ENCODE results near the gene CA5A.
"Not testable (repeated sequence)": the region's sequence is repeated elsewhere in the genome, so short reads cannot be mapped to it uniquely, and the experiment has no call there.

DNA sequence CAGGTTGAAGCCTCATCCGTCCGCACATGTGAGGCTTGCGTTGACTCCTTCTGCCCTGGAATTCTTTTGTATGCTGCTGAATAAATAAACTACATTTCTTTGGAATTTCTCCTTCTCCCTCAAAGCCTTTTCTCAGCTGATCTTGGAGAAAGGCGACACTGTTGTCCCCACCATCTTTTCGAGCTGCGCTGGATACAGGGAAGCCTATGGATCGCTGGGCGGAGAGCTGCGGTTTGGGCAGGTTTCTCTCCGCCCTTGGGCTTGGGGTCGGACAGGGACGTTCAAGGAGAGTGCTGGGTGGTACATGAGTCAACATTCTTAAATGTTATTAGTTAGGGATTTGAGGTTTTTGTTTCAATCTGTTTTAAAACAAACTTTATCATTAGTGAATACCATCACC is 35.8 kb downstream of the CA5A start:
- TF ChIP-seq EZH2 (IDR thresholded peaks at IDR 0.05); POLR2AphosphoS5 (IDR thresholded peaks at IDR 0.05; ENCODE audit: borderline replicate concordance, low read depth, low read length): not testable (repeated sequence)
